K562 (cell line): Measurements from ENCODE around the gene CTIF. TPM values are rescaled to one million over a fixed set of nuclear protein-coding genes. Genes with fewer than 3 reads are reported as not detected.
A peak's percentile ranks its signal among the peaks of the same experiment; 100 is the strongest.

Experiments
- CBX8 ChIP-seq: fragments of 200-600 bp; sonication (generic); IDR thresholded peaks from 2 replicates; pipeline ENCODE4 v1.6.1; 2012; ENCODE audit warnings: borderline replicate concordance, mixed run types, low read depth, mild to moderate bottlenecking, moderate library complexity, mixed read lengths, low read length, control low read depth, inconsistent platforms; ENCODE audit not compliant: poor library complexity, severe bottlenecking; ENCODE audit errors: extremely low read depth
- HDAC2 ChIP-seq: fragments of 450-650 bp; IDR thresholded peaks from 2 replicates; pipeline ENCODE4 v1.6.1; 2016; ENCODE audit warnings: mild to moderate bottlenecking
- HMG20A ChIP-seq: fragments of 450-650 bp; formaldehyde crosslinking; conservative IDR thresholded peaks from 2 replicates; pipeline ENCODE4 v1.4.0; 2020; ENCODE audit warnings: mild to moderate bottlenecking, mixed read lengths
- MAFK ChIP-seq: IDR thresholded peaks from 2 replicates; pipeline ENCODE4 v1.6.1; 2011; ENCODE audit warnings: low read length, improper control_type of control experiment
- RBFOX2 ChIP-seq: fragments of 200-400 bp; formaldehyde crosslinking; IDR thresholded peaks from 2 replicates; pipeline ENCODE4 v1.6.1; 2017; ENCODE audit warnings: low read depth, mild to moderate bottlenecking, low read length, moderate library complexity
- ZNF212 ChIP-seq: fragments of 450-650 bp; formaldehyde crosslinking; IDR thresholded peaks from 2 replicates; pipeline ENCODE4 v1.4.0; 2020; ENCODE audit warnings: mild to moderate bottlenecking
- ZNF217 ChIP-seq: sonication (generic); formaldehyde crosslinking; IDR thresholded peaks from 2 replicates; pipeline ENCODE4 v1.8.0; 2022; ENCODE audit warnings: mild to moderate bottlenecking, missing genetic modification reagents
- polyA plus RNA-seq, 8 experiments: library from polyadenylated mRNA; depleted of rRNA in 4 of 8; stranded (reverse) in 5 of 8; unstranded in 3 of 8; fragments of >200 nt; fragmentation: Nextera tagmentation in 2 of 8; fragmentation: Illumina TruSeq in 1 of 8; extraction: Ambion mirVana in 2 of 8; extraction: Trizol in 1 of 8; gene quantifications; 2 replicates each; pipeline versions ENCODE4 v1.2.1 to v1.2.3, GENCODE V29; 2011 to 2014; ENCODE audit warnings: inconsistent platforms in 1 of 8, missing spikeins in 1 of 8
- total RNA-seq, 7 experiments: library from RNA; depleted of rRNA in 6 of 7; stranded (reverse); fragments of >200 nt in 6 of 7; fragmentation: Illumina TruSeq in 2 of 7; extraction: Trizol in 2 of 7; gene quantifications; 2 replicates each; pipeline versions ENCODE4 v1.2.1 to v1.2.3, GENCODE V29; 2011 to 2021; ENCODE audit warnings: low replicate concordance in 1 of 7
- TF ChIP-seq, protein P1 (sequence below): fragments of 250-450 bp; sonication (Bioruptor Pico); IDR thresholded peaks from 2 replicates; pipeline ENCODE4 v1.5.0; 2021
- TF ChIP-seq, protein P2 (sequence below): sonication (generic); IDR thresholded peaks from 2 replicates; pipeline ENCODE4 v1.6.1; 2016
- TF ChIP-seq, protein P3 (sequence below), 2 experiments: fragments of 450-650 bp; formaldehyde crosslinking in 1 of 2; IDR thresholded peaks; 2 replicates each; pipeline versions ENCODE4 v1.4.0 to v1.6.1; 2014 to 2020; ENCODE audit warnings: mild to moderate bottlenecking in 2 of 2, borderline replicate concordance in 1 of 2, low read depth in 1 of 2
- TF ChIP-seq, protein P4 (sequence below): IDR thresholded peaks from 3 replicates; pipeline ENCODE4 v1.6.1; 2011; ENCODE audit warnings: borderline replicate concordance, mild to moderate bottlenecking, moderate library complexity; ENCODE audit not compliant: insufficient read length; ENCODE audit errors: extremely low read depth
- TF ChIP-seq, protein P5 (sequence below): fragments of 250-450 bp; sonication (Bioruptor Pico); IDR thresholded peaks from 2 replicates; pipeline ENCODE4 v1.5.0; 2020; ENCODE audit warnings: mild to moderate bottlenecking

The CTIF gene
- total and polyA plus RNA-seq, 9 of the 15 experiments (the other 6 are each of a cell fraction or from before 2014, with no cell fraction given): 0.17 to 11.5 (median 2.2) TPM

DNA sequence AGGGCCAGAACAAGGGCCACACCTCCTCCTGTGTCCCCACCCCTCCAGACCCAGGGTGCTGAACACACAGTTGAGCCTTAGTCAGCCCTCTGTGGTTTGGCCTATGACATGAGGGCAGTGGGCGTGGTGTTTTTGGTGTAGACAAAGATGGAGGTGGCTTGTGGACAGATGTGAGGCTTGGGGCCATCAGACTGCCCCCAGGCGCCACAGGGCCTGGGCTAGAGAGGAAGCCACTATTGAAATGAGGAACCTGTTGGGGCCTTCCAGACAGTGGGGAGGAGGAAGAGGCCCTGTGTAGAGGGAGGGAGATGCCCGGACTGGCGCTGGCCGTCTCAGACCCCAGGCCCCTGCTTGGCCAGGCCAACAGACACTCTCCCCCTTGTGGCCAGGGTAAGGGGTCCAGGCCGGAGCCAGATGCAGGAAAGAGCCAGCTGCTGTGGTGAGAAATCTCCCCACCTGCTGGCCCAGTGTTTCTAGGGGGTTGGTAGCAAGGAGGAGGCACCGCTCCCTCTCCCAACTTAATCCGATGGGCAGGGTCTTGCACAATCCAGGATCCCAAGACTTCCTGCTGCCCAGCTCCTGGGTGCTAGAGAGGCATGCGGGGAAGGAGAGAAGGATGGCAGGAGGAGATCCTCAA, 358.2 kb downstream of the CTIF start (continued):
- TF ChIP-seq, protein P1, sequence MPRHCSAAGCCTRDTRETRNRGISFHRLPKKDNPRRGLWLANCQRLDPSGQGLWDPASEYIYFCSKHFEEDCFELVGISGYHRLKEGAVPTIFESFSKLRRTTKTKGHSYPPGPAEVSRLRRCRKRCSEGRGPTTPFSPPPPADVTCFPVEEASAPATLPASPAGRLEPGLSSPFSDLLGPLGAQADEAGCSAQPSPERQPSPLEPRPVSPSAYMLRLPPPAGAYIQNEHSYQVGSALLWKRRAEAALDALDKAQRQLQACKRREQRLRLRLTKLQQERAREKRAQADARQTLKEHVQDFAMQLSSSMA (CRISPR knock-in tag): no peak
- TF ChIP-seq, protein P2, sequence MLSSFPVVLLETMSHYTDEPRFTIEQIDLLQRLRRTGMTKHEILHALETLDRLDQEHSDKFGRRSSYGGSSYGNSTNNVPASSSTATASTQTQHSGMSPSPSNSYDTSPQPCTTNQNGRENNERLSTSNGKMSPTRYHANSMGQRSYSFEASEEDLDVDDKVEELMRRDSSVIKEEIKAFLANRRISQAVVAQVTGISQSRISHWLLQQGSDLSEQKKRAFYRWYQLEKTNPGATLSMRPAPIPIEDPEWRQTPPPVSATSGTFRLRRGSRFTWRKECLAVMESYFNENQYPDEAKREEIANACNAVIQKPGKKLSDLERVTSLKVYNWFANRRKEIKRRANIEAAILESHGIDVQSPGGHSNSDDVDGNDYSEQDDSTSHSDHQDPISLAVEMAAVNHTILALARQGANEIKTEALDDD: peak; percentile 53
- TF ChIP-seq MAFK (no peak), HDAC2 (no peak; the same call in 1 of the 2 replicates), ZNF212 (CRISPR knock-in tag) (no peak), ZNF217 (no peak), RBFOX2 (peak; percentile 70), HMG20A (CRISPR knock-in tag) (no peak), CBX8 (no peak)
- TF ChIP-seq, protein P3, sequence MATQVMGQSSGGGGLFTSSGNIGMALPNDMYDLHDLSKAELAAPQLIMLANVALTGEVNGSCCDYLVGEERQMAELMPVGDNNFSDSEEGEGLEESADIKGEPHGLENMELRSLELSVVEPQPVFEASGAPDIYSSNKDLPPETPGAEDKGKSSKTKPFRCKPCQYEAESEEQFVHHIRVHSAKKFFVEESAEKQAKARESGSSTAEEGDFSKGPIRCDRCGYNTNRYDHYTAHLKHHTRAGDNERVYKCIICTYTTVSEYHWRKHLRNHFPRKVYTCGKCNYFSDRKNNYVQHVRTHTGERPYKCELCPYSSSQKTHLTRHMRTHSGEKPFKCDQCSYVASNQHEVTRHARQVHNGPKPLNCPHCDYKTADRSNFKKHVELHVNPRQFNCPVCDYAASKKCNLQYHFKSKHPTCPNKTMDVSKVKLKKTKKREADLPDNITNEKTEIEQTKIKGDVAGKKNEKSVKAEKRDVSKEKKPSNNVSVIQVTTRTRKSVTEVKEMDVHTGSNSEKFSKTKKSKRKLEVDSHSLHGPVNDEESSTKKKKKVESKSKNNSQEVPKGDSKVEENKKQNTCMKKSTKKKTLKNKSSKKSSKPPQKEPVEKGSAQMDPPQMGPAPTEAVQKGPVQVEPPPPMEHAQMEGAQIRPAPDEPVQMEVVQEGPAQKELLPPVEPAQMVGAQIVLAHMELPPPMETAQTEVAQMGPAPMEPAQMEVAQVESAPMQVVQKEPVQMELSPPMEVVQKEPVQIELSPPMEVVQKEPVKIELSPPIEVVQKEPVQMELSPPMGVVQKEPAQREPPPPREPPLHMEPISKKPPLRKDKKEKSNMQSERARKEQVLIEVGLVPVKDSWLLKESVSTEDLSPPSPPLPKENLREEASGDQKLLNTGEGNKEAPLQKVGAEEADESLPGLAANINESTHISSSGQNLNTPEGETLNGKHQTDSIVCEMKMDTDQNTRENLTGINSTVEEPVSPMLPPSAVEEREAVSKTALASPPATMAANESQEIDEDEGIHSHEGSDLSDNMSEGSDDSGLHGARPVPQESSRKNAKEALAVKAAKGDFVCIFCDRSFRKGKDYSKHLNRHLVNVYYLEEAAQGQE (IDR thresholded peaks at IDR 0.05; ENCODE audit: borderline replicate concordance): peak; percentile 54
- TF ChIP-seq, protein P3 (CRISPR knock-in tag; IDR thresholded peaks at IDR 0.05; ENCODE audit: low read depth): no peak
- TF ChIP-seq, protein P4, sequence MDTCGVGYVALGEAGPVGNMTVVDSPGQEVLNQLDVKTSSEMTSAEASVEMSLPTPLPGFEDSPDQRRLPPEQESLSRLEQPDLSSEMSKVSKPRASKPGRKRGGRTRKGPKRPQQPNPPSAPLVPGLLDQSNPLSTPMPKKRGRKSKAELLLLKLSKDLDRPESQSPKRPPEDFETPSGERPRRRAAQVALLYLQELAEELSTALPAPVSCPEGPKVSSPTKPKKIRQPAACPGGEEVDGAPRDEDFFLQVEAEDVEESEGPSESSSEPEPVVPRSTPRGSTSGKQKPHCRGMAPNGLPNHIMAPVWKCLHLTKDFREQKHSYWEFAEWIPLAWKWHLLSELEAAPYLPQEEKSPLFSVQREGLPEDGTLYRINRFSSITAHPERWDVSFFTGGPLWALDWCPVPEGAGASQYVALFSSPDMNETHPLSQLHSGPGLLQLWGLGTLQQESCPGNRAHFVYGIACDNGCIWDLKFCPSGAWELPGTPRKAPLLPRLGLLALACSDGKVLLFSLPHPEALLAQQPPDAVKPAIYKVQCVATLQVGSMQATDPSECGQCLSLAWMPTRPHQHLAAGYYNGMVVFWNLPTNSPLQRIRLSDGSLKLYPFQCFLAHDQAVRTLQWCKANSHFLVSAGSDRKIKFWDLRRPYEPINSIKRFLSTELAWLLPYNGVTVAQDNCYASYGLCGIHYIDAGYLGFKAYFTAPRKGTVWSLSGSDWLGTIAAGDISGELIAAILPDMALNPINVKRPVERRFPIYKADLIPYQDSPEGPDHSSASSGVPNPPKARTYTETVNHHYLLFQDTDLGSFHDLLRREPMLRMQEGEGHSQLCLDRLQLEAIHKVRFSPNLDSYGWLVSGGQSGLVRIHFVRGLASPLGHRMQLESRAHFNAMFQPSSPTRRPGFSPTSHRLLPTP: no peak
- TF ChIP-seq, protein P5, sequence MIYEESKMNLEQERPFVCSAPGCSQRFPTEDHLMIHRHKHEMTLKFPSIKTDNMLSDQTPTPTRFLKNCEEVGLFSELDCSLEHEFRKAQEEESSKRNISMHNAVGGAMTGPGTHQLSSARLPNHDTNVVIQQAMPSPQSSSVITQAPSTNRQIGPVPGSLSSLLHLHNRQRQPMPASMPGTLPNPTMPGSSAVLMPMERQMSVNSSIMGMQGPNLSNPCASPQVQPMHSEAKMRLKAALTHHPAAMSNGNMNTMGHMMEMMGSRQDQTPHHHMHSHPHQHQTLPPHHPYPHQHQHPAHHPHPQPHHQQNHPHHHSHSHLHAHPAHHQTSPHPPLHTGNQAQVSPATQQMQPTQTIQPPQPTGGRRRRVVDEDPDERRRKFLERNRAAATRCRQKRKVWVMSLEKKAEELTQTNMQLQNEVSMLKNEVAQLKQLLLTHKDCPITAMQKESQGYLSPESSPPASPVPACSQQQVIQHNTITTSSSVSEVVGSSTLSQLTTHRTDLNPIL: no peak
